HL-60/S4 treated with phorbol 12-myristate 13-acetate at 8.2 ng/mL for 4 days and 3 days (cell line): ENCODE results near the gene SELENOS.

Experiments
- in situ Hi-C: fragments of 300-500 bp; cut with MboI; formaldehyde crosslinking; loops from 2 replicates; pipeline ENCODE4 v1.15.0; 2022; ENCODE audit warnings: low sequenced_read_pairs

SELENOS gene

DNA sequence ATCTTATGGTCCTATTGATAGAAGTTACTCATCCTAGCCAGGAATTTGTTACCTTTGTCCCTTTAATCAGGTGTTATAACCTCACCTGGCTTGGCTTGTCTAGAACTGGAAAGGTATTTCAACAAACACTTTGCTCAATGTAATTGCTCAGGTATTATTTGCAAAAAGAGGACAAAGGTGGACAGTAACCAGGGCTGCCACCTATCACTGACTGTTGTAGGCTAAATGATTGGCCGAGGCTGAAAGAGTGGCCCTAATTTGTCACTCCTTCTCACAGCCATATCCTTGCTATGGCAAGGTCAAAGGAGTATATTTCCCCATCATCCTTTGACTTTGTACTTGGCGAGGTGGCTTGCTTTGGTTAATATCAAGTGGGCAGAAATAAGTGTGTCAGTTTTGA lies 2.7 kb upstream of the SELENOS start:
- in situ Hi-C loops, result no loop called here

DNA sequence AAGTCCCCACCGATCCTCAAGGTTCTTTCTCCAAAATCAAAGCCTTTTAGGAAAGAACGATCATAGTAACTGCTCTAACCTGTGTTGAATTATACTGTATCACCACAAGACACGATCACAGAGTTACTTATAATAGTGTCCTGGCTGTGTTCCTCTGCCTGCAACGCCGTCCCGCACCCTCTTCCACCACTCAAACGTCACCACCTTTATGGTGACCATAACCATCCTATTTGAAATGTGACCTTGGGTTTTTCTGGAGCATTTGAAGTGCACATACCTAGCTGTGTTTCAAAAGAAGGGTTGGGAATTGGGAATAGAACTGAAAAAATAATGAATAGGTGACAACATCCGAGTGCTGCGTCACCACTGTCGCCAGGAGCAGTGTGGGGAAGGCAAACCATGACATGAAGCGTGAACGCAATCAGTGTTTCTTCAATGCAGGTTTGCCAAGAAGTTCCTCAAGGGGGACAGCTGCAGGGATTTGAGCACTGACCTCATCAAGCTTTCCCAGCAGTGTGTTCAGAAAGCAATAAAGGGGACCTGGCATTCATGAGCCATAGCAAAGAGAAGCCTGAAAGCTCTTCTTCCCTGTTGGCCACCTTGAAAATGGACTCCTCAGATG lies 769 bp upstream of the SELENOS start:
- in situ Hi-C loops, result no loop called here

DNA sequence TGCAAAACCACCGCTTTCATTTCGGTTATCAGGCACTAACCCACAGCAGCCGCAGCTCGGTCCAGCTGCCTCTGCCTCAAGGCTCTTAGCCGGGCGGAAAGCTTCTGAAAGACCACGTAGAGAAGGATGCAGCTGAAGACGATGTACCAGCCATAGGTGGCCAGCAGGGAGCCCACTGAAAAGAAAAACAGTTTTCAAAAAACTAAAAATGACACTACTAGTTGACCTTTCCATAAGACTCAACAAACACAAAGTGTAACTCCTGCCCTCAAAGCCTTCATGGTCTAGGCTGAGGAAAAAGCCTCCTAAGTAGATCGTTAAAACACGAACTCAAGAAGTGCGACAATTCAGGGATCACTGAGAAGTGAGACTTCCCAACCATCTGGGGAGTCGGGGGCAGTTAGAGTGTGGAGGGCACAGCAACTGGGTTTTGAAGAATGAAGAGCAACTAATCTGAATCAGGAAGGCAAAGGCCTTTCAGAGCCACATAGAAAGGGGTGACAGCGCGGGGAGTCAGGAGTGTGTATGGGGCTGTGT lies 716 bp downstream of the SELENOS start:
- in situ Hi-C loops, result no loop called here

DNA sequence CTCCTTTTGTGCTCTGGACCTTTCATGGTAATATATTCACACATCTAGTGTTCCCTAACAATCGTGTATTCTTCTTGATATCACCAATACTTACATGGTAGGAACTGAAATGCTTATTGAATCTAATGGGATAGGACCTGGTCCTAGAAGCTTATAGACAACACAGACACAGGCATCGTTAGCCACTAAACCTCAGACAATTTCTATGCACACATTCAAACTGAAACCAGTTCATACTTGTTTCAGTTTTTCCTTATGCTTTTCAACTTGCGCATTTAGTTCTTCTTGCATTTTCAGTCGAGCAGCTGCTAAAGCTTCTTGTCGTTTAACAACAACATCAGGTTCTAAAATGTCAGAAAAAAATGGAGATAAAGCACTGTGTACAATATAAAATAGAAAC lies 2.3 kb downstream of the SELENOS start:
- in situ Hi-C loops, result no loop called here

DNA sequence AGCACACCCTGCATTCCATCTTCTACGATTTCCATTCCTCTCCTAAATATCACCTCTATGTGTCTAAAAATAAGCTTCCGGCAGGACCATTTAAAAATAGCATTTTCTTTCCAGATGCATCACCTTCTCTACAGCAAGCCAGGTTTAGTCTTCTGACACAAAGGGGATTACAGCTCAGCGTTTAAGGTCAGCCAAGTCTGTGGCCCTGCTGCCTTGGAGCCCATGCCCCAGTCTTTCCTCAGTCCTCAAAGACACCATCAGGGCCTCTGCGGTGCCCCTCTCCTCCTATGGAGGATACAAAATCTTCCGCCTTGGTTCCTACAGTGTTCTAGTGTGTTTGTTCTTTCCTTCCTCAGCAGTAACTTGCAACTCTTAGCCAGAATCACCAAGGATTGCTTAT lies 3.8 kb downstream of the SELENOS start:
- in situ Hi-C loops, result loop anchor here (25.0 kb wide), 2 partner anchors 186 to 661 kb away; partner anchors contain the start of genes ASB7 and LINS1

DNA sequence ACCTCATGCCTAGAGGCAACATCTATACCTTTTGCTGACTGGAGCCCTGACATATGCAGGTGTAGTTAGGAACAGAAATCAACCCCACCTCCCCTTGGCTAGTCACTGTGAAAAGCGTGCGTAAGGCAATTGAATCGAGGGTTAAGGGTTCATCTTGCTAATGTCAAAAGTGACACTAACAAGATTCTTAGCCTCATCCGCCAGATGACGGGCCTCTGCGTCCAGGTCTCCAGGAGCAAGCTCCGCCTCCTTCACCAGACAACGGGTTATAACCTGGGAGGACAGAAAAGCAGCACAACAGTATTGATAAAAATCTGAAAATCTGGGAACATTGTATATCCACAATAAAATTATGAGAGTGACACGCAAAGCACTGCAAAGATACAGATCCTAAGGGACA lies 4.7 kb downstream of the SELENOS start:
- in situ Hi-C loops, result loop anchor here (25.0 kb wide), 2 partner anchors 185 to 660 kb away; partner anchors contain the start of genes ASB7 and LINS1

- in situ Hi-C loops, result loop anchor here (10.0 to 25.0 kb wide), 3 partner anchors 182 to 657 kb away; partner anchors contain the start of genes ASB7, LINS1 and LRRK1
These were observed 7.6 kb downstream of the SELENOS start for GRCh38 chr15:101269479-101270223.

GRCh38 chr15:101267320-101268104 lies 9.8 kb downstream of the SELENOS start:
- in situ Hi-C loops, result loop anchor here (10.0 to 25.0 kb wide), 3 partner anchors 180 to 655 kb away; partner anchors contain the start of genes ASB7, LINS1 and LRRK1

DNA sequence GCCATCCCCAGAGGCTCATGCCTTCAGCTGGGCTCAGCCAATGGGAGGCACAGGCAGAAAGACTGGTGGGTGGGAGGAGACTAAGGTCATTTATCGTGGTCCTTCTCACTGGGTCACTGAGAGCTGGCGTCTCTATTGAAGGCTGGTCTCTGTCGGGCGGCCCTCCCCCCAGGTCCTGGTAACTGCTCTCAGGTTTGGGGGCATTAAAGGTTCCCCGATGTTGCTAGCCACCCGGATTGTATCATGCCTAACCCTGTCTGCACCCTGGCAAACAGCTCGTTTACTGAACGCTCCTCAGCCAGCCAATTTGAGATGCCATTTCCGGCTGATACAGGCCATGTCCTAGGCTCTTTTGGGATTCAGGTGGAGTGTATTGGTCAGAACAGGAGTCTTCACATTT lies 10.5 kb downstream of the SELENOS start:
- in situ Hi-C loops, result loop anchor here (10.0 to 25.0 kb wide), 3 partner anchors 179 to 654 kb away; partner anchors contain the start of genes ASB7, LINS1 and LRRK1

DNA sequence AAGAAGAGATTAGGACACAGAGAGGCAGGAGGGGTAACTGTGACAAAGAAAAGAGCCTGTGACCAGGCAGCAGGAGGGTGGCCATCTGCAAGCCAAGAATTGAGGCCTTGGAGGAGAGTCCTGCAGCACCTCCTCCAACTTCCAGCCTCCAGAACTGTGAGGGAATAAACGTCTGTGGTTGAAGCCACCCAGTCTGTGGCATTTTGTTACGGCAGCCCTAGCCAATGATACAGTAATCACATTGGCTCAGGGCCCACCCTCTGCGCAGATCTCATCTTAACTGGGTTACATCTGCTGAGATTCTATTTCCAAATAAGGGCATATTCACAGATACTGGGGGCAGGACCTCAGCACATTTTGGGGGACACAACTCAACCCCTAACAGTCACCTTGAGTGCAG lies 11.3 kb downstream of the SELENOS start:
- in situ Hi-C loops, result loop anchor here (10.0 to 25.0 kb wide), 3 partner anchors 179 to 654 kb away; partner anchors contain the start of genes ASB7, LINS1 and LRRK1

DNA sequence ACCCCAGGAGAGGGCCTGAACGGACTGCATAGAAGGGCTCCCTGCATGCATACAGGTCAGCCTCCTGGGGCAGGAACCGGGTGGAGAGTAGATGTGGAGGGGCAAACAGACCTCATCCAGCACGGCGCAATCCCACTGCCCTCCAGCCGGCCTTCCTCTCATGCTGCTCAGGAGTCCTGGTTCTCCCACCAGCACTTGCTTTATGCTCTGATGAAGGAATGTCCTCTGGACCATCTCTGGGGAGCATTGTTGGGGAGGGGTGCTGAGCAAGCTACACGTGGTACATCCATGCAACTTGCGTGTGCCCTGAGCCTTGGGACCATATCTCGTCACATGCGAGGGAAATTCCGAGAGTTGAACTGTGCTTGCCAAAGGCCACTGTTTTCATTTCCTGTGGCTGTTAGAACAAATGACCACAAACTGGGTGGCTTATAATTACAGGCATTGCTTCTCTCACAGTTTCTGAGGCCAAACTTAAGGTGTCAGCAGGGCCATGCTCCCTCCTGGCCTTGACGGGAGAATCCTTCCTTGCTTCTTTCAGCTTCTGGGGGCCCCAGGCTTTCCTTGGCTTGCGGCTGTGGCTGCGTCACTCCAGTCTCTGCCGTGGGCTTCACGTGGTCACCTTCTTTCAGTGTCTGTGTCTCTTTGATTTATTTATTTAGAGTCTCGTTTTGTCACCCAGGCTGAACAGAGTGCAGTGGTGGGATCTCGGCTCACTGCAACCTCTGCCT lies 12.2 kb downstream of the SELENOS start:
- in situ Hi-C loops, result loop anchor here (5.0 to 25.0 kb wide), 4 partner anchors 178 to 653 kb away; partner anchors contain the start of genes ASB7, LINS1 and LRRK1

DNA sequence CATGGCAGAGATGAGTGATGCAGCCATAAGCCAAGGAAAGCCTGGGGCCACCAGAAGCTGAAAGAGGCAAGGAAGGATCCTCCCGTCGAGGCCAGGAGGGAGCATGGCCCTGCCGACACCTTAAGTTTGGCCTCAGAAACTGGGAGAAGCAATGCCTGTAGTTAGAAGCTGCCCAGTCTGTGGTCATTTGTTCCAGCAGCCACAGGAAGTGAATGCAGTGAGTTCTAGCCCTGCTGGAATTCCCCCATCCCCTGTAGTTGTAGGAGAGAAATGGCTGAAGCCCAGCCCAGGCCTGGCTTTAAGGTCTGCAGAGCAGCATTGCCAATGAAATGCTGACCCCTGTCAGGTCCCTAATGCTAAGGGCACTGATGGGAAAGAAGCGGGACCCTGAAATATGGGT lies 13.3 kb downstream of the SELENOS start:
- in situ Hi-C loops, result loop anchor here (5.0 to 25.0 kb wide), 4 partner anchors 177 to 652 kb away; partner anchors contain the start of genes ASB7, LINS1 and LRRK1

DNA sequence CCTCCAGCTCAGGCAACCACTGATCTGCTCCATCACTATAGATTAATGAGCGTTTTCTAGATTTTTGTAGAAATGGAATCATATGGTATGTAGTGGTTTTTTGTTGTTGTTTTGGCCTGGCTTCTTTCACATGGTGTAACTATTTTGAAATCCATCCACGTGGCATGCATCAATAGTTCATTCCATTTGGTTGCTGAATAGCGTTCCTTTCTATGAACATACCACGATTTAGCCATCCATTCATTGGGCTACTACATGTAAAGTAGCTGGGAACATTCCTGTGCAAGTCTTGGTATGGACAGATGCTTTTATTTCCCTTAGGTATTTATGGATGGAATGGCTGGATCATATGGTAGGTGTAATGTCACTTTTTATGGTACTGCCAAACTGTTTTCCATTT lies 14.7 kb downstream of the SELENOS start:
- in situ Hi-C loops, result loop anchor here (5.0 to 25.0 kb wide), 4 partner anchors 175 to 650 kb away; partner anchors contain the start of genes ASB7, LINS1 and LRRK1

- in situ Hi-C loops, result loop anchor here (25.0 kb wide), 2 partner anchors 171 to 646 kb away; partner anchors contain the start of genes ASB7 and LINS1
These were observed 18.8 kb downstream of the SELENOS start for GRCh38 chr15:101258238-101259144.

GRCh38 chr15:101256757-101257156 lies 20.5 kb downstream of the SELENOS start:
- in situ Hi-C loops, result loop anchor here (25.0 kb wide), 2 partner anchors 169 to 644 kb away; partner anchors contain the start of genes ASB7 and LINS1

- in situ Hi-C loops, result loop anchor here (25.0 kb wide), 2 partner anchors 168 to 643 kb away; partner anchors contain the start of genes ASB7 and LINS1
These were observed 21.6 kb downstream of the SELENOS start for GRCh38 chr15:101255615-101256241.

DNA sequence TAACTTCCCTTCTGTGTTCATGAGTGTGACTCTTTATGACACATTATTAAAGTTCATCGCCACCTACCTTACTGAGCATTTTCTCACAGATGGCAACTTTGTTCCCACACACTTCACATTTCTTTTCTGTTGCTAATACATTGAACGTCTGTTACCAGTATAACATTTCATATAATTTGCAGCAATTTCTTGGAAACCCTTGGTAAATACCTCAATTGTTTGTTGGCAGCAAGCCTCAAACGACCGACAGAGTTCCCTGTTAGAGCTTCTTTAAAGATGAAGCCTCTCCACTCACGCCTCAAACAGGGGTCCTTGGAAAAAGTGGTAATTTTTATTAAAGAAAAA lies 22.3 kb downstream of the SELENOS start:
- in situ Hi-C loops, result loop anchor here (25.0 kb wide), 2 partner anchors 168 to 643 kb away; partner anchors contain the start of genes ASB7 and LINS1
